GM10248 (cell line): ENCODE results near the gene SSR1.
"Not testable (repeated sequence)": the region's sequence is repeated elsewhere in the genome, so short reads cannot be mapped to it uniquely, and the experiment has no call there.

Experiments used
- CTCF ChIA-PET: fragments of 300-600 bp; sonication (Branson Sonifier 250); formaldehyde crosslinking; extraction: SDS; loops from one replicate; lab custom pipeline; 2021; ENCODE audit warnings: antibody characterized with exemption; lab: Yijun Ruan, JAX
- POLR2A ChIA-PET: fragments of 350-650 bp; sonication (Branson Sonifier 250); formaldehyde crosslinking; extraction: SDS; loops from one replicate; lab custom pipeline; 2020; ENCODE audit warnings: antibody characterized with exemption; lab: Yijun Ruan, JAX
- DNase-seq: peaks from one replicate; pipeline ENCODE4 v3.0.0; 2012; ENCODE audit errors: extremely low spot score
- TF ChIP-seq, protein P1 (sequence below): IDR thresholded peaks from 2 replicates; pipeline ENCODE4 v1.5.1; 2012; ENCODE audit warnings: mild to moderate bottlenecking, low read depth; ENCODE audit errors: extremely low read depth, missing control alignments, control extremely low read depth

SSR1 gene

DNA sequence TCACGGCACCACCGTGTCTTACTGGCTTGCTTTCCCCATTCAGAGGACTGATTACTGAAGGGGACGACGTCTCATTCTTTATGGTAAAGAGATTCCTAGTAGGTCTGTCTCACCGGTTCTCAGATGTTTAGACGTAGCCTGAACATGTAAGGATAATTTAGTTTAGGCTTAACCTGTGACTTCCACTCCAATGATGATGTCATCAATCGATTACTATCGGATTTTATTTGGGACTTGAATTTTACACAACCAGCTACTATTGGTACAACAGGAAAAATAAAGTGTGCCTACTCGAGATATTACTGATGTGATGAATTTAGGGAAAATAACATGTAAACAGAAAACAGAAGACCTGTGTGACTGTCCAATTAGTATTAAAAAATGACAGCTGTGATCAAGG lies 4.5 kb upstream of the SSR1 start:
- TF ChIP-seq, protein P1, sequence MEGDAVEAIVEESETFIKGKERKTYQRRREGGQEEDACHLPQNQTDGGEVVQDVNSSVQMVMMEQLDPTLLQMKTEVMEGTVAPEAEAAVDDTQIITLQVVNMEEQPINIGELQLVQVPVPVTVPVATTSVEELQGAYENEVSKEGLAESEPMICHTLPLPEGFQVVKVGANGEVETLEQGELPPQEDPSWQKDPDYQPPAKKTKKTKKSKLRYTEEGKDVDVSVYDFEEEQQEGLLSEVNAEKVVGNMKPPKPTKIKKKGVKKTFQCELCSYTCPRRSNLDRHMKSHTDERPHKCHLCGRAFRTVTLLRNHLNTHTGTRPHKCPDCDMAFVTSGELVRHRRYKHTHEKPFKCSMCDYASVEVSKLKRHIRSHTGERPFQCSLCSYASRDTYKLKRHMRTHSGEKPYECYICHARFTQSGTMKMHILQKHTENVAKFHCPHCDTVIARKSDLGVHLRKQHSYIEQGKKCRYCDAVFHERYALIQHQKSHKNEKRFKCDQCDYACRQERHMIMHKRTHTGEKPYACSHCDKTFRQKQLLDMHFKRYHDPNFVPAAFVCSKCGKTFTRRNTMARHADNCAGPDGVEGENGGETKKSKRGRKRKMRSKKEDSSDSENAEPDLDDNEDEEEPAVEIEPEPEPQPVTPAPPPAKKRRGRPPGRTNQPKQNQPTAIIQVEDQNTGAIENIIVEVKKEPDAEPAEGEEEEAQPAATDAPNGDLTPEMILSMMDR, result no peak
- ChIA-PET CTCF (interaction anchor here (1.0 kb wide), 1 partner anchor 74 kb away, joined by 3 read pairs; no protein-coding TSS in a partner anchor), POLR2A (interaction anchor here (1.0 kb wide), 1 partner anchor 25 kb away, joined by 3 read pairs; no protein-coding TSS in a partner anchor)
- DNase-seq, result no peak

DNA sequence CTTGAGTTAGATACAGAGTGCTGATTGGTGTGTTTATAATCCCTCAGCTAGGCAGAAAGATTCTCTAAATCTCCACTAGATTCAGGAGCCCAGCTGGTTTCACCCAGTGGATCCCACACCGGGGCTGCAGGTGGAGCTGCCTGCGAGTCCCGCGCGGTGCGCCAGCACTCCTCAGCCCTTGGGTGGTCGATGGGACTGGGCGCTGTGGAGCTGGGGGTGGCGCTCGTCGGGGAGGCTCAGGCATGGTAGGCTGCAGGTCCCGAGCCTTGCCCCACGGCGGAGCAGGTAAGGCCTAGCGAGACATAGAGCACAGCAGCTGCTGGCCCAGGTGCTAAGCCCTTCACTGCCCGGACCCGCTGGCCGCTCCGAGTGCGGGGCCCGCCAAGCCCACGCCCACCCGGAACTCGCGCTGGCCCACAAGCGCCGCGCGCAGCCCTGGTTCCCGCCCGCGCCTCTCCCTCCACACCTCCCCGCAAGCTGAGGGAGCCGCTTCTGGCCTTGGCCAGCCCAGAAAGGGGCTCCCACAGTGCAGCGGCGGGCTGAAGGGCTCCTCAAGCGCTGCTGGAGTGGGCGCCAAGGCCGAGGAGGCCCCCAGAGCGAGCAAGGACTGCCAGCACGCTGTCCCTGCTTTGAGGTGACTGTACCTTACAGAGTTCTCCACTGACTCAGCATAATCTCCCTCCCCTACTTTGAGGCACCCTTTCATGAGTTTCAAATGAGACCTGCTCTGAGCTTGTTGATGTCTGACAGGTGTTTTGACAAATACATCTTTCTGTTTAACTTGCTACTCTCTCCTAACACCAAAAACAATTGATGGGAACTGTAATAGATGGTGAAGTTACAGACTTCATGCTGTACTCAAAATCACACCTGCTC lies 3.9 kb upstream of the SSR1 start:
- TF ChIP-seq, protein P1, result no peak
- ChIA-PET POLR2A (interaction anchor here (0.6 to 1.0 kb wide), 2 partner anchors 25 to 50 kb away, joined by 3 read pairs; no protein-coding TSS in a partner anchor), CTCF (interaction anchor here (1.0 to 1.8 kb wide), 3 partner anchors 12 to 84 kb away, joined by 3 to 4 read pairs (median 4); no protein-coding TSS in a partner anchor)
- no peak for DNase-seq

DNA sequence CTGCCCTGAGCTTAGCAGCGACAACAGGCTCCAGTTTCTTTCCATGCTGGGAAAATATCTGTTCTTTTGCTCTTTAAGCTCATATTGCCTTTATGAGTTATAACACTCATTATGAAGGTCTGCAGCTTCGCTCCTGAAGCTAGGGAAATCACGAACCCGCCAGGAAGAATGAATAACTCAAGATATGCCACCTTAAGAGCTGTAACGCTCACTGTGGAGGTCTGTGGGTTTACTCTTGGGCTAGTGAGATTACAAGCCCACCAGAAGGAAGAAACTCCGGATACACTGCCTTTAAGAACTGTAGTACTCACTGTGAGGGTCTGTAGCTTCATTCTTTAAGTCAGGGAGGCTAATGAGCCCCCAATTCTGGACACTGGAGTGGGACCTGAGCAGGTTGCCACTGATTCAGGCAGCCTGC lies 3.0 kb upstream of the SSR1 start:
- TF ChIP-seq, protein P1, result no peak
- POLR2A ChIA-PET, result interaction anchor here (0.6 kb wide), 1 partner anchor 49 kb away, joined by 3 read pairs; no protein-coding TSS in a partner anchor
- no peak for DNase-seq
- CTCF ChIA-PET, result interaction anchor here (1.3 to 1.9 kb wide), 5 partner anchors 9 to 85 kb away, joined by 3 to 10 read pairs (median 4); partner anchors contain the start of genes CAGE1 and RIOK1

DNA sequence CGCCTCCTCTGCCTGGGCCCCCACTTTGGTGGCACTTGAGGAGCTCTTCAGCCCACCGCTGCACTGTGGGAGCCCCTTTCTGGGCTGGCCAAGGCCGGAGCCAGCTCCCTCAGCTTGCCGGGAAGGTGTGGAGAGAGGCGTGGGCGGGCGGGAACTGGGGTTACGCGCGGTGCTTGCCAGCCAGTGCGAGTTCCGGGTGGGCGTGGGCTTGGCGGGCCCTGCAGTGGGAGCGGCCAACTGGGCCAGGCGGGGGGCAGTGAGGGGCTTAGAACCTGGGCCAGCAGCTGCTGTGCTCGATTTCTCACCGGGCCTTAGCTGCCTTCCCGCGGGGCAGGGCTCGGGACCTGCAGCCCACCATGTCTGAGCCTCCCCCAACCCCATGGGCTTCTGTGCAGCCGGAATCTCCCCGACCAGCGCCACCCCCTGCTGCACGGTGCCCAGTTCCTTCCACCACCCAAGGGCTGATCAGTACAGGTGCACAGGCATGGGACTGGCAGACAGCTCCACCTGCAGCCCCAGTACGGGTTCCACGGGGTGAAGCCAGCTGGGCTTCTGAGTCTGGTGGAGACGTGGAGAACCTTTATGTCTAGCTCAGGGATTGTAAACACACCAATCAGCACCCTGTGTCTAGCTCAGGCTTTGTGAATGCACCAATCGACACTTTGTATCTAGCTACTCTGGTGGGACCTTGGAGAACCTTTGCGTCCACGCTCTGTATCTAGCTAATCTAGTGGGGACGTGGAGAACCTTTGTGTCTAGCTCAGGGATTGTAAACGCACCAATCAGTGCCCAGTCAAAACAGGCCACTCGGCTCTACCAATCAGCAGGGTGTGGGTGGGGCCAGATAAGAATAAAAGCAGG lies 2.3 kb upstream of the SSR1 start:
- CTCF ChIA-PET, result interaction anchor here (1.1 to 1.9 kb wide), 5 partner anchors 10 to 85 kb away, joined by 3 to 10 read pairs (median 5); partner anchors contain the start of genes CAGE1 and RIOK1
- POLR2A ChIA-PET, DNase-seq: not testable (repeated sequence)

DNA sequence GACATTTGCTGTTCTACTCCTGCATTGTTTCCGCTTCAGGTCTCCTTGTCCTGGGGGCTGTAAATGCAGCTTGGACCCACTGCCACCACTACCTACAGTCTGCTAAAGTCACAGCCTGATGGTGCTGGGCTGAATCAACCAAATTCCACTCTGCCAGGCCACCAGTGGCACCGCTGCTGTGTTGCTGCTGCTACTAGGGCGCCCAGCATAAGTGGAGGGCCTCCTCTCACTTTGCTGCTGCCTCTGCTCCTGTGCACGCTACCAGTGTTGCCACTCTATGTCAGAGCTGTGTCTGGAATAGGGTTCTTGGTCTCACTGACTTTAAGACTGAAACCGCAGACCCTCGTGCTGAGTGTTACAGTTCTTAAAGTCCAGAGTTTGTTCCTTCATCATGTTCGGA lies 1.4 kb upstream of the SSR1 start:
- ChIA-PET POLR2A (no interaction called here), CTCF (interaction anchor here (0.9 to 1.9 kb wide), 5 partner anchors 11 to 75 kb away, joined by 3 to 10 read pairs (median 5); partner anchors contain the start of genes CAGE1 and RIOK1)
- TF ChIP-seq, protein P1, result no peak
- DNase-seq, result no peak

DNA sequence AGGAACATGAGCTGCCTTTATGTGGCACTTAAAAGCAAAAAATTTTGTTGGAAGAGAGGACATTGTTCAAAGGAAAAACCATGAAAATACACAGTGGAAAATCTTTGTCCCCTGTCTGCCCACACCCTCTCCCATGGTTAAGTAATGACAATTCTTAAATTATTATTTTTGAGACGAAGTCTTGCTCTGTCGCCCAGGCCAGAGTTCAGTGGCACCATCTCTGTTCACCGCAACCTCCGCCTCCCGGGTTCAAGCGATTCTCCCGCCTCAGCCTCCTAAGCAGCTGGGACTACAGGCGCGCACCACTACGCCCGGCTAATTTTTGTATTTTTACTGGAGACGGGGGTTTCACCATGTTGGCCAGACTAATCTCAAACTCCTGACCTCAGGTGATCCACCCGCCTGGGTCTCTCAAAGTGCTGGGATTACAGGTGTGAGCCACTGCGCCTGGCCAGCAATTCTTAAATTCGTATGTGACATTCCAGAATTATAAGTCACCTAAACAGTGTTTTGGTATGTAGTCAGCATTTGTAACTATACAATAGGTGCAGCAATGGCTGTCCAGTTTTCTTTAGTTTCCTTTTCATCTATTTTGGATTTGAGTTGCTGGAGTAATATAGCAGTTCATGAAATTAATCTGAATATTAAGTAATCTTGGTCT lies 636 bp upstream of the SSR1 start:
- ChIA-PET CTCF (interaction anchor here (0.9 to 1.5 kb wide), 2 partner anchors 26 to 36 kb away, joined by 3 read pairs; no protein-coding TSS in a partner anchor), POLR2A (interaction anchor here (0.6 kb wide), 1 partner anchor 75 kb away, joined by 3 read pairs; no protein-coding TSS in a partner anchor)
- TF ChIP-seq, protein P1, result no peak

More for the DNA sequence above, 636 bp upstream of the SSR1 start:
- no peak for DNase-seq
